HG02884 (cell line): Measurements from ENCODE around the gene GLYATL1.
A peak's percentile ranks its signal among the peaks of the same experiment; 100 is the strongest.

ENCODE experiments used
- ATAC-seq: cut with Tn5 transposase; IDR thresholded peaks from one replicate; pipeline ENCODE4 v1.9.1; 2021; ENCODE audit warnings: mild to moderate bottlenecking, moderate library complexity; ENCODE audit not compliant: unreplicated experiment

Gene GLYATL1

GRCh38 chr11:58939277-58939676 is at the start of gene GLYATL1:
Gene GLYATL1 (plus strand): TSS chr11:58939488. CDS start chr11:58947088, 7,600 bp downstream.
- no peak for ATAC-seq

GRCh38 chr11:58893899-58894298 is 45.4 kb upstream of the GLYATL1 start:
- no peak for ATAC-seq

GRCh38 chr11:58898106-58898505 is 41.2 kb upstream of the GLYATL1 start:
- no peak for ATAC-seq

- ATAC-seq, result peak; percentile 78
These were observed 38.5 kb upstream of the GLYATL1 start for GRCh38 chr11:58900479-58901420.

- no peak for ATAC-seq
These were observed 36.4 kb upstream of the GLYATL1 start for GRCh38 chr11:58902881-58903280.

- no peak for ATAC-seq
These were observed 34.1 kb upstream of the GLYATL1 start for GRCh38 chr11:58905011-58905720.

GRCh38 chr11:58905721-58906547 is 33.4 kb upstream of the GLYATL1 start:
- no peak for ATAC-seq

- ATAC-seq, result no peak
These were observed 31.5 kb upstream of the GLYATL1 start for GRCh38 chr11:58907780-58908179.

GRCh38 chr11:58912124-58912523 is 27.2 kb upstream of the GLYATL1 start:
- no peak for ATAC-seq

GRCh38 chr11:58913685-58914084 is 25.6 kb upstream of the GLYATL1 start:
- no peak for ATAC-seq

- ATAC-seq, result no peak
These were observed 24.3 kb upstream of the GLYATL1 start for GRCh38 chr11:58914821-58915543.

GRCh38 chr11:58916637-58917036 is 22.7 kb upstream of the GLYATL1 start:
- no peak for ATAC-seq

- ATAC-seq, result no peak
These were observed 22.0 kb upstream of the GLYATL1 start for GRCh38 chr11:58917159-58917783.

- no peak for ATAC-seq
These were observed 19.7 kb upstream of the GLYATL1 start for GRCh38 chr11:58919561-58919960.

- no peak for ATAC-seq
These were observed 19.3 kb upstream of the GLYATL1 start for GRCh38 chr11:58919980-58920379.

GRCh38 chr11:58921778-58922390 is 17.4 kb upstream of the GLYATL1 start:
- ATAC-seq, result no peak

- no peak for ATAC-seq
These were observed 16.8 kb upstream of the GLYATL1 start for GRCh38 chr11:58922479-58922878.

- ATAC-seq, result peak; percentile 88
These were observed 15.9 kb upstream of the GLYATL1 start for GRCh38 chr11:58923300-58923788.

GRCh38 chr11:58924230-58924629 is 15.1 kb upstream of the GLYATL1 start:
- no peak for ATAC-seq
